H1 (cell line): Measurements from ENCODE around the gene CD200. TPM values are rescaled to one million over a fixed set of nuclear protein-coding genes. Genes with fewer than 3 reads are reported as not detected.

Experiments
- CTCF ChIA-PET: fragments of 300-600 bp; sonication (Branson Sonifier 250); formaldehyde crosslinking; loops from one replicate; lab custom pipeline; 2021; ENCODE audit not compliant: partially characterized antibody; lab: Charles Lee
- POLR2A ChIA-PET: fragments of 300-600 bp; sonication (Branson Sonifier 250); formaldehyde crosslinking; loops from one replicate; lab custom pipeline; 2021; ENCODE audit warnings: inconsistent platforms; ENCODE audit not compliant: partially characterized antibody; lab: Charles Lee
- DNase-seq, 2 experiments: peaks; one replicate each; pipeline versions ENCODE4 v3.0.0 to v3.0.0-alpha.2; 2010 to 2022; ENCODE audit warnings: low spot score in 2 of 2, low read depth in 1 of 2, mixed read lengths in 1 of 2
- FAIRE-seq: peaks from 2 replicates; lab custom pipeline; 2011; peaks lifted over from hg19 to GRCh38; lab: Jason Lieb, UNC
- H2AFZ ChIP-seq: 2 replicates; pipeline ENCODE4 v1.8.1; 2012; ENCODE audit warnings: low read length, inconsistent platforms
- H2AK5ac ChIP-seq: 2 replicates; pipeline ENCODE4 v1.6.1; 2013; ENCODE audit warnings: low read depth, low read length
- H2BK120ac ChIP-seq: replicated peaks from 2 replicates; pipeline ENCODE3; 2013; ENCODE audit warnings: low read depth, low read length, inconsistent platforms
- H2BK12ac ChIP-seq: 2 replicates; pipeline ENCODE4 v1.6.1; 2013; ENCODE audit warnings: low read depth, low read length
- H2BK15ac ChIP-seq: 2 replicates; pipeline ENCODE4 v1.6.1; 2013; ENCODE audit warnings: low read length
- H2BK20ac ChIP-seq: 2 replicates; pipeline ENCODE4 v1.6.1; 2013; ENCODE audit warnings: low read length
- H2BK5ac ChIP-seq: 2 replicates; pipeline ENCODE4 v1.6.1; 2013; ENCODE audit warnings: low read depth, low read length
- H3K14ac ChIP-seq: 2 replicates; pipeline ENCODE4 v1.6.1; 2013; ENCODE audit warnings: inconsistent platforms; ENCODE audit not compliant: insufficient read length
- H3K18ac ChIP-seq: 2 replicates; pipeline ENCODE4 v1.6.1; 2013; ENCODE audit warnings: low read length; ENCODE audit errors: extremely low read depth
- H3K23ac ChIP-seq: 2 replicates; pipeline ENCODE4 v1.6.1; 2013; ENCODE audit warnings: inconsistent platforms; ENCODE audit not compliant: insufficient read length
- H3K23me2 ChIP-seq: 2 replicates; pipeline ENCODE4 v1.6.1; 2013; ENCODE audit warnings: low read depth, low read length
- H3K27ac ChIP-seq: 2 replicates; pipeline ENCODE4 v1.6.1; 2011; ENCODE audit warnings: low read depth, low read length, inconsistent platforms
- H3K27me3 ChIP-seq, 4 experiments: replicated peaks in 1 of 4; 1 replicate in 1 of 4; 2 replicates in 3 of 4; pipeline versions ENCODE4 v1.6.1 to v1.8.1; 2011 to 2013; ENCODE audit warnings: low read length in 3 of 4, mild to moderate bottlenecking in 3 of 4, inconsistent platforms in 2 of 4, mixed read lengths in 2 of 4, moderate library complexity in 1 of 4; ENCODE audit not compliant: control insufficient read depth in 3 of 4, insufficient read depth in 3 of 4; ENCODE audit errors: extremely low read depth in 1 of 4
- H3K36me3 ChIP-seq, 4 experiments: 2 replicates each; pipeline versions ENCODE4 v1.6.1 to v1.8.1; 2011 to 2013; ENCODE audit warnings: mild to moderate bottlenecking in 4 of 4, low read length in 3 of 4, moderate library complexity in 2 of 4, control low read depth in 1 of 4, inconsistent platforms in 1 of 4; ENCODE audit not compliant: insufficient read depth in 4 of 4, control insufficient read depth in 2 of 4
- H3K4ac ChIP-seq: replicated peaks from 2 replicates; pipeline ENCODE3; 2013; ENCODE audit warnings: low read length, low read depth, mixed read lengths, inconsistent platforms; ENCODE audit not compliant: insufficient read length
- H3K4me1 ChIP-seq, 4 experiments: replicated peaks in 1 of 4; 1 replicate in 1 of 4; 2 replicates in 3 of 4; pipeline versions ENCODE4 v1.6.1 to v1.8.1; 2011 to 2013; ENCODE audit warnings: low read length in 3 of 4, inconsistent platforms in 2 of 4, mixed read lengths in 1 of 4; ENCODE audit not compliant: insufficient read depth in 4 of 4, control insufficient read depth in 3 of 4
- H3K4me2 ChIP-seq, 2 experiments: 2 replicates each; pipeline versions ENCODE4 v1.6.1 to v1.8.1; 2011 to 2013; ENCODE audit warnings: low read depth in 2 of 2, low read length in 2 of 2, control low read depth in 1 of 2, inconsistent platforms in 1 of 2, mild to moderate bottlenecking in 1 of 2; ENCODE audit not compliant: insufficient read depth in 1 of 2
- H3K4me3 ChIP-seq, 4 experiments: fragments of 200-600, 300-600 bp in 1 of 4; sonication (generic), shearing (Covaris generic), sonication (Bioruptor Twin) in 1 of 4; 2 replicates each; pipeline versions ENCODE4 v1.5.1 to v1.8.1; 2011 to 2016; ENCODE audit warnings: low read length in 4 of 4, low read depth in 3 of 4, control low read depth in 2 of 4, inconsistent platforms in 2 of 4, mild to moderate bottlenecking in 2 of 4, mixed read lengths in 1 of 4, moderate library complexity in 1 of 4; ENCODE audit not compliant: insufficient read depth in 2 of 4; ENCODE audit errors: extremely low read depth in 1 of 4
- H3K56ac ChIP-seq: replicated peaks from 2 replicates; pipeline ENCODE3; 2013; ENCODE audit warnings: low read depth, mild to moderate bottlenecking, mixed read lengths, low read length, inconsistent platforms; ENCODE audit not compliant: insufficient read length
- H3K79me1 ChIP-seq: 2 replicates; pipeline ENCODE4 v1.6.1; 2013; ENCODE audit warnings: low read depth, low read length, control low read depth
- H3K79me2 ChIP-seq, 2 experiments: 2 replicates each; pipeline versions ENCODE4 v1.6.1 to v1.8.1; 2012 to 2013; ENCODE audit warnings: low read length in 2 of 2, mild to moderate bottlenecking in 2 of 2, inconsistent platforms in 1 of 2; ENCODE audit not compliant: insufficient read depth in 2 of 2, control insufficient read depth in 1 of 2
- H3K9ac ChIP-seq, 4 experiments: replicated peaks in 1 of 4; 1 replicate in 1 of 4; 2 replicates in 3 of 4; pipeline versions ENCODE4 v1.6.1 to v1.8.1; 2011 to 2013; ENCODE audit warnings: low read depth in 3 of 4, low read length in 3 of 4, control low read depth in 2 of 4, mild to moderate bottlenecking in 2 of 4, moderate library complexity in 2 of 4, inconsistent platforms in 1 of 4; ENCODE audit errors: extremely low read depth in 1 of 4
- H3K9me3 ChIP-seq, 2 experiments: 2 replicates each; pipeline versions ENCODE4 v1.6.1 to v1.8.1; 2012 to 2013; ENCODE audit warnings: mild to moderate bottlenecking in 2 of 2, moderate library complexity in 2 of 2, control low read depth in 1 of 2, inconsistent platforms in 1 of 2, low read depth in 1 of 2, low read length in 1 of 2, mixed read lengths in 1 of 2; ENCODE audit not compliant: insufficient read depth in 2 of 2
- H4K20me1 ChIP-seq, 2 experiments: replicated peaks in 1 of 2; 2 replicates each; pipeline versions ENCODE3 to v1.8.1; 2011 to 2013; ENCODE audit warnings: inconsistent platforms in 2 of 2, low read length in 2 of 2, mild to moderate bottlenecking in 1 of 2; ENCODE audit not compliant: insufficient read depth in 2 of 2, control insufficient read depth in 1 of 2
- H4K5ac ChIP-seq: 2 replicates; pipeline ENCODE4 v1.6.1; 2013; ENCODE audit warnings: low read length, low read depth, mixed read lengths, inconsistent platforms; ENCODE audit not compliant: insufficient read length
- H4K8ac ChIP-seq: 2 replicates; pipeline ENCODE4 v1.8.0; 2013; ENCODE audit warnings: mild to moderate bottlenecking, moderate library complexity, low read length, inconsistent platforms; ENCODE audit not compliant: insufficient read depth; ENCODE audit errors: extremely low read depth
- H4K91ac ChIP-seq: replicated peaks from 2 replicates; pipeline ENCODE3; 2013; ENCODE audit warnings: low read length, mixed read lengths, inconsistent platforms; ENCODE audit not compliant: insufficient read length
- E2F6 ChIP-seq: IDR thresholded peaks from 2 replicates; pipeline ENCODE4 v1.6.1; 2012; ENCODE audit warnings: inconsistent platforms
- WGBS, 2 experiments: shearing (Covaris generic) in 1 of 2; methylation state at CpG; one replicate each; pipeline versions ENCODE4 v1.1.6 to v1.1.7; 2013 to 2015; ENCODE audit warnings: low lambda C conversion rate in 2 of 2, mixed read lengths in 2 of 2, inconsistent platforms in 1 of 2, low coverage in 1 of 2, missing lambda C conversion rate in 1 of 2; ENCODE audit not compliant: insufficient replicate concordance in 2 of 2, insufficient coverage in 1 of 2, insufficient read length in 1 of 2; ENCODE audit errors: extremely low coverage in 1 of 2, missing lambda C conversion rate in 1 of 2; 5-methylcytosine and 5-hydroxymethylcytosine counted together
- polyA plus RNA-seq, 7 experiments: library from polyadenylated mRNA; depleted of rRNA in 3 of 7; stranded (reverse) in 5 of 7; unstranded in 2 of 7; fragments of >200 nt in 5 of 7; fragments of 200-250 nt in 2 of 7; gene quantifications; 1 replicate in 5 of 7; 2 replicates in 1 of 7; 4 replicates in 1 of 7; pipeline versions ENCODE4 v1.2.1 to v1.2.3, GENCODE V29; 2011 to 2013; ENCODE audit warnings: missing spikeins in 2 of 7, mixed read lengths in 2 of 7
- total RNA-seq: library from RNA; stranded (reverse); fragmentation: NEBNext Ultra II Directional; extraction: Animal tissue kit (Norgen Biotek cat#: 25700); gene quantifications from 2 replicates; pipeline ENCODE4 v1.2.1, GENCODE V29; 2021

Gene CD200
- total and polyA plus RNA-seq, 2 of the 8 experiments (the other 6 are each of a cell fraction or from before 2014, with no cell fraction given): 45.8 to 50.2 TPM

DNA sequence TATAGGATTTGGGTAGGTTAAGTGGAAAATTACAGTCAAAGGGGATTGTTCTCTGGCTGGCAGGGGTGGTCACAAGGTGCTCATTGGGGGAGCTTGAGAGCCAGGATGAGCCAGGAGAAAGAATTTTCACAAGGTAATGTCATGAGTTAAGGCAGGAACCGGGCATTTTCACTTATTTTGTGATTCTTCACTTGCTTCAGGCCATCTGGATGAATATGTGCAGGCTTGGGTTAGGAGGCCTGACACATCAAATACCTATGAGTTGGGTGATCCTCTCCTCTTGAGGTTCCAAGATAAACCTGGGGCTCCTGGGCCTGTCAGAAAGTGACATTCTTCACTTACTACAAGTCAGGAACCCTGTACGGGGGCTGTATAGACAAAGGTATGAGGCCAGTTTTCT lies 68.7 kb downstream of the CD200 start:
- Histone ChIP-seq H3K27ac (no peak overlapping the region), H3K4ac (no peak overlapping the region), H2BK12ac (no peak overlapping the region), H3K56ac (no peak overlapping the region), H2BK120ac (peak overlapping the region; percentile 10), H2BK20ac (no peak overlapping the region), H3K4me1 (peaks cover 2 to 30% (median 16%) of the 10 kb centered on the region in 4 experiments; a peak in 6 of 7 replicates), H4K20me1 (no peaks in the 10 kb centered on the region), H2AK5ac (no peak overlapping the region), H3K36me3 (no peaks in the 10 kb centered on the region), H2AFZ (no peak overlapping the region), H3K79me1 (no peaks in the 10 kb centered on the region), H3K4me2 (0 out of 4 replicates have a peak overlapping the region, but pooled peaks of 1 of the 2 experiments have one; percentile 15), H3K79me2 (no peaks in the 10 kb centered on the region), H4K5ac (no peak overlapping the region), H2BK15ac (no peak overlapping the region), H3K23ac (no peak overlapping the region), H3K9me3 (no peaks in the 10 kb centered on the region), H4K91ac (peak overlapping the region; percentile 84), H3K27me3 (no peaks in the 10 kb centered on the region), H2BK5ac (peak overlapping the region; percentile 54; the same call in 1 of the 2 replicates), H3K23me2 (no peaks in the 10 kb centered on the region), H3K18ac (0 out of 2 replicates have a peak overlapping the region, but pooled peaks have one; percentile 63), H3K4me3 (no peak overlapping the region; a peak in 1 of 8 replicates), H3K14ac (no peak overlapping the region), H4K8ac (no peak overlapping the region), H3K9ac (no peak overlapping the region)
- POLR2A ChIA-PET: interaction anchor here (1.1 to 4.0 kb wide), 8 partner anchors 10 to 161 kb away, joined by 3 to 17 read pairs (median 5); partner anchors contain the start of genes ATG3, CD200, SLC35A5 and SLC9C1
- CTCF ChIA-PET: interaction anchor here (1.4 to 3.1 kb wide), 2 partner anchors 10 to 108 kb away, joined by 3 to 10 read pairs; partner anchors contain the start of gene SLC9C1
- DNase-seq (no peak), FAIRE-seq (no peak)
- 81% methylated on average over 2 of the region's 2 CpGs; no CpG with 5 or more reads in 1 of the 2 experiments for WGBS, 2 experiments
- no peak for TF ChIP-seq E2F6
